ENCODE data around the gene NAA80.

DNA sequence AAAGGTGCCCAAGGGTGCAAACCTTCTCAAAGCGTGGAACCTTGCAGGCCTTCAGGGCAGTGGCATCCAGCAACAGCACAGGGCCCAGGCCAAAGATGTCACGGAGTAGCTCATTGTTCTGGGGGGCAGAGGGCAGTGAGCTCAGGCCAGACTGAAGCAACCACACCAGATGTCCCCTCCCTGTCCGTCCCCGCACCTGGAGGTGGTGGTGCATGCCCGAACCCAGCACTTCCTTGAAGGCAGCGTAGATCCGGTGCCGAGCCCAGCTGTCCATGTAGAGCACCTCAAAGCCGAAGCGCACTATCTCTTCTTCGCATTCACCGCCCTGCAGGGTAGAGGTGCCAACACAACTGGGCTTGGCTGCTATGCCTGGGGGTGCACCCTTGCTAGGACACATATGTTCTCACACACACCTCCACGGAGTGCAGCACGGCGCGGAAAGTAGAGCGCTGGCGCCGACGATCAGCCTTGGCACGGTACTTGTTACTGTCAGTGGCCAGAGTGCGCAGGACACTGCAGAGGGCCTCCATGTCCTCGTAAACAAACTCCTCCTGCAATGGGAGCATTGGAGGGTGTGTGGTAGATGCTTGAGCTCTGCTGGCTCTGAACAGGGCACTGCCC lies 10.7 kb downstream of the NAA80 start:
- TF ChIP-seq, protein P1, sequence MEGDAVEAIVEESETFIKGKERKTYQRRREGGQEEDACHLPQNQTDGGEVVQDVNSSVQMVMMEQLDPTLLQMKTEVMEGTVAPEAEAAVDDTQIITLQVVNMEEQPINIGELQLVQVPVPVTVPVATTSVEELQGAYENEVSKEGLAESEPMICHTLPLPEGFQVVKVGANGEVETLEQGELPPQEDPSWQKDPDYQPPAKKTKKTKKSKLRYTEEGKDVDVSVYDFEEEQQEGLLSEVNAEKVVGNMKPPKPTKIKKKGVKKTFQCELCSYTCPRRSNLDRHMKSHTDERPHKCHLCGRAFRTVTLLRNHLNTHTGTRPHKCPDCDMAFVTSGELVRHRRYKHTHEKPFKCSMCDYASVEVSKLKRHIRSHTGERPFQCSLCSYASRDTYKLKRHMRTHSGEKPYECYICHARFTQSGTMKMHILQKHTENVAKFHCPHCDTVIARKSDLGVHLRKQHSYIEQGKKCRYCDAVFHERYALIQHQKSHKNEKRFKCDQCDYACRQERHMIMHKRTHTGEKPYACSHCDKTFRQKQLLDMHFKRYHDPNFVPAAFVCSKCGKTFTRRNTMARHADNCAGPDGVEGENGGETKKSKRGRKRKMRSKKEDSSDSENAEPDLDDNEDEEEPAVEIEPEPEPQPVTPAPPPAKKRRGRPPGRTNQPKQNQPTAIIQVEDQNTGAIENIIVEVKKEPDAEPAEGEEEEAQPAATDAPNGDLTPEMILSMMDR (IDR thresholded peaks at IDR 0.05): no peak
- TF ChIP-seq EZH2 (IDR thresholded peaks at IDR 0.05): no peak
- no peak for TF ChIP-seq EZH2phosphoT487 (IDR thresholded peaks at IDR 0.05)
